IMR-90 (cell line): ENCODE measurements around the gene MROH2B. TPM values are rescaled to one million over a fixed set of nuclear protein-coding genes. Genes with fewer than 3 reads are reported as not detected.

Experiments
- ATAC-seq: fragments of 200-7000 bp; cut with Tn5 transposase; 2 replicates; pipeline ENCODE4 v1.9.1; 2020; ENCODE audit warnings: low read depth, mild to moderate bottlenecking, moderate library complexity
- BruUV-seq: library from RNA; stranded (reverse); fragments of 400-500 nt; replicated peaks from 2 replicates; lab custom pipeline; 2021; lab: Mats Ljungman, UMichigan
- CTCF ChIA-PET: fragments of 300-600 bp; formaldehyde crosslinking; extraction: SDS; loops from one replicate; lab custom pipeline; 2021; ENCODE audit warnings: antibody characterized with exemption; lab: Yijun Ruan, JAX
- POLR2A ChIA-PET: fragments of 300-600 bp; sonication (Branson Sonifier 250); formaldehyde crosslinking; loops from one replicate; lab custom pipeline; 2022; ENCODE audit warnings: antibody characterized with exemption; ENCODE audit not compliant: unreplicated experiment; lab: Charles Lee
- DNase-seq: peaks from one replicate; pipeline ENCODE4 v3.0.0; 2013
- H2AFZ ChIP-seq: replicated peaks from 2 replicates; pipeline ENCODE3; 2013; ENCODE audit warnings: low read length, mild to moderate bottlenecking; ENCODE audit not compliant: poor library complexity
- H2AK5ac ChIP-seq: 2 replicates; pipeline ENCODE4 v1.6.1; 2013; ENCODE audit warnings: low read depth, low read length, inconsistent platforms
- H2AK9ac ChIP-seq: replicated peaks from 2 replicates; pipeline ENCODE3; 2013; ENCODE audit warnings: mild to moderate bottlenecking, low read depth, low read length, moderate library complexity; ENCODE audit not compliant: poor library complexity
- H2BK120ac ChIP-seq: 2 replicates; pipeline ENCODE4 v1.6.1; 2013; ENCODE audit warnings: low read depth, low read length, inconsistent platforms
- H2BK15ac ChIP-seq: 3 replicates; pipeline ENCODE4 v1.6.1; 2013; ENCODE audit warnings: low read depth, low read length, inconsistent platforms
- H2BK20ac ChIP-seq: 2 replicates; pipeline ENCODE4 v1.6.1; 2013; ENCODE audit warnings: low read depth, mild to moderate bottlenecking, inconsistent platforms, low read length, moderate library complexity
- H2BK5ac ChIP-seq: 2 replicates; pipeline ENCODE4 v1.6.1; 2013; ENCODE audit warnings: mild to moderate bottlenecking, low read depth, low read length, inconsistent platforms; ENCODE audit not compliant: poor library complexity, severe bottlenecking
- H3K14ac ChIP-seq: replicated peaks from 2 replicates; pipeline ENCODE4 v1.6.1; 2013; ENCODE audit warnings: low read depth, low read length, inconsistent platforms
- H3K18ac ChIP-seq: 2 replicates; pipeline ENCODE4 v1.6.1; 2013; ENCODE audit warnings: low read depth, low read length, control low read depth
- H3K23ac ChIP-seq: 2 replicates; pipeline ENCODE4 v1.6.1; 2013; ENCODE audit warnings: low read depth, low read length, inconsistent platforms
- H3K27ac ChIP-seq: 2 replicates; pipeline ENCODE4 v1.5.1; 2013; ENCODE audit warnings: mild to moderate bottlenecking, control low read depth, low read length; ENCODE audit not compliant: insufficient read depth
- H3K27me3 ChIP-seq: 2 replicates; pipeline ENCODE4 v1.6.1; 2013; ENCODE audit warnings: low read length; ENCODE audit not compliant: control insufficient read depth, insufficient read depth
- H3K36me3 ChIP-seq: 2 replicates; pipeline ENCODE4 v1.6.1; 2013; ENCODE audit warnings: low read length, mixed read lengths; ENCODE audit not compliant: control insufficient read depth, insufficient read depth
- H3K4ac ChIP-seq: 2 replicates; pipeline ENCODE4 v1.6.1; 2013; ENCODE audit warnings: low read depth, low read length, inconsistent platforms
- H3K4me1 ChIP-seq: 2 replicates; pipeline ENCODE4 v1.6.1; 2013; ENCODE audit warnings: low read length, mixed read lengths; ENCODE audit not compliant: control insufficient read depth, insufficient read depth
- H3K4me2 ChIP-seq: 2 replicates; pipeline ENCODE4 v1.6.1; 2013; ENCODE audit warnings: low read depth, mild to moderate bottlenecking, control low read depth, low read length, moderate library complexity
- H3K4me3 ChIP-seq: 2 replicates; pipeline ENCODE4 v1.5.1; 2013; ENCODE audit warnings: low read depth, mild to moderate bottlenecking, control low read depth, low read length, moderate library complexity; ENCODE audit not compliant: insufficient read depth
- H3K56ac ChIP-seq: 2 replicates; pipeline ENCODE4 v1.6.1; 2013; ENCODE audit warnings: low read length, inconsistent platforms; ENCODE audit not compliant: insufficient read depth; ENCODE audit errors: extremely low read depth
- H3K79me1 ChIP-seq, 2 experiments: 2 replicates each; pipeline ENCODE4 v1.6.1; 2013; ENCODE audit warnings: low read length in 2 of 2, inconsistent platforms in 1 of 2, low read depth in 1 of 2
- H3K9ac ChIP-seq: 2 replicates; pipeline ENCODE4 v1.6.1; 2013; ENCODE audit warnings: low read depth, low read length, control low read depth
- H3K9me1 ChIP-seq: 2 replicates; pipeline ENCODE4 v1.6.1; 2013; ENCODE audit warnings: low read length, inconsistent platforms; ENCODE audit not compliant: insufficient read depth
- H3K9me3 ChIP-seq: 2 replicates; pipeline ENCODE4 v1.6.1; 2013; ENCODE audit warnings: low read length; ENCODE audit not compliant: control insufficient read depth, insufficient read depth
- H4K20me1 ChIP-seq: 2 replicates; pipeline ENCODE4 v1.6.1; 2013; ENCODE audit warnings: low read length, inconsistent platforms; ENCODE audit not compliant: insufficient read depth
- H4K5ac ChIP-seq: 2 replicates; pipeline ENCODE4 v1.6.1; 2013; ENCODE audit warnings: mild to moderate bottlenecking, low read depth, low read length, control low read depth
- H4K8ac ChIP-seq, 2 experiments: 2 replicates each; pipeline ENCODE4 v1.6.1; 2013; ENCODE audit warnings: low read depth in 2 of 2, low read length in 2 of 2, control low read depth in 1 of 2, inconsistent platforms in 1 of 2
- H4K91ac ChIP-seq: 2 replicates; pipeline ENCODE4 v1.6.1; 2013; ENCODE audit warnings: low read depth, low read length, inconsistent platforms; ENCODE audit not compliant: insufficient read depth
- BHLHE40 ChIP-seq: fragments of 150-350 bp; IDR thresholded peaks from 2 replicates; pipeline ENCODE4 v1.6.1; 2016; ENCODE audit warnings: mild to moderate bottlenecking, low read depth, low read length
- FOS ChIP-seq: fragments of 150-350 bp; IDR thresholded peaks from 2 replicates; pipeline ENCODE4 v1.6.1; 2016; ENCODE audit warnings: low read depth, low read length
- MAFK ChIP-seq: IDR thresholded peaks from 2 replicates; pipeline ENCODE4 v1.6.1; 2012; ENCODE audit warnings: low read depth, low read length, improper control_type of control experiment
- MAZ ChIP-seq: IDR thresholded peaks from 2 replicates; pipeline ENCODE4 v1.6.1; 2012; ENCODE audit warnings: low read depth, mild to moderate bottlenecking, low read length, improper control_type of control experiment, moderate library complexity, borderline replicate concordance
- MXI1 ChIP-seq: IDR thresholded peaks from 2 replicates; pipeline ENCODE4 v1.6.1; 2012; ENCODE audit warnings: low read depth, mild to moderate bottlenecking, low read length, moderate library complexity, borderline replicate concordance
- NFE2L2 ChIP-seq: fragments of 150-350 bp; IDR thresholded peaks from 2 replicates; pipeline ENCODE4 v1.6.1; 2016; ENCODE audit warnings: low read depth, mild to moderate bottlenecking, low read length
- POLR2A ChIP-seq: IDR thresholded peaks from 2 replicates; pipeline ENCODE4 v1.6.1; 2012; ENCODE audit warnings: mild to moderate bottlenecking, low read depth, low read length
- RAD21 ChIP-seq: IDR thresholded peaks from 2 replicates; pipeline ENCODE4 v1.6.1; 2012; ENCODE audit warnings: low read length, improper control_type of control experiment
- RFX5 ChIP-seq: IDR thresholded peaks from 2 replicates; pipeline ENCODE4 v1.8.0; 2012; ENCODE audit warnings: low read depth, mild to moderate bottlenecking, low read length, moderate library complexity
- SMC3 ChIP-seq: fragments of 150-350 bp; IDR thresholded peaks from 2 replicates; pipeline ENCODE4 v1.6.1; 2016; ENCODE audit warnings: low read depth, mild to moderate bottlenecking, antibody characterized with exemption, low read length, moderate library complexity
- WGBS, 2 experiments: methylation state at CpG; one replicate each; pipeline versions ENCODE4 v1.1.5 to v1.1.7; 2013; ENCODE audit warnings: missing lambda C conversion rate in 2 of 2; ENCODE audit not compliant: insufficient read length in 1 of 2; ENCODE audit errors: extremely low coverage in 2 of 2; 5-methylcytosine and 5-hydroxymethylcytosine counted together
- dilution Hi-C: fragments of 300-500 bp; cut with HindIII; formaldehyde crosslinking; loops from one replicate; pipeline ENCODE4 v1.14.3; 2018; ENCODE audit warnings: low sequenced_read_pairs; ENCODE audit not compliant: unreplicated experiment
- in situ Hi-C: fragments of 300-500 bp; cut with MboI; formaldehyde crosslinking; loops from 3 replicates; pipeline ENCODE4 v1.14.3; 2019; ENCODE audit warnings: low sequenced_read_pairs, inconsistent platforms, mixed read lengths
- intact Hi-C: fragments of 100-400 bp; cut with micrococcal nuclease; formaldehyde crosslinking; loops from 2 replicates; pipeline ENCODE4 v1.10.0; 2022
- polyA plus RNA-seq, 3 experiments: library from polyadenylated mRNA; depleted of rRNA; stranded (reverse); fragments of >200 nt; gene quantifications; 2 replicates each; pipeline ENCODE4 v1.2.3, GENCODE V29; 2012; ENCODE audit warnings: low replicate concordance in 1 of 3
- total RNA-seq: library from RNA; depleted of rRNA; stranded (reverse); fragments of >200 nt; gene quantifications from 2 replicates; pipeline ENCODE4 v1.2.3, GENCODE V29; 2012
- TF ChIP-seq, protein P1 (sequence below): conservative IDR thresholded peaks from 2 replicates; pipeline ENCODE4 v1.5.1; 2012; ENCODE audit warnings: mild to moderate bottlenecking, low read depth, low read length, improper control_type of control experiment
- TF ChIP-seq, protein P2 (sequence below): fragments of 150-350 bp; IDR thresholded peaks from 2 replicates; pipeline ENCODE4 v1.6.1; 2016; ENCODE audit warnings: low read depth, mild to moderate bottlenecking, low read length, moderate library complexity, borderline replicate concordance

MROH2B gene
- total and polyA plus RNA-seq, 2 of the 4 experiments (the other 2 are of a cell fraction): not detected

DNA sequence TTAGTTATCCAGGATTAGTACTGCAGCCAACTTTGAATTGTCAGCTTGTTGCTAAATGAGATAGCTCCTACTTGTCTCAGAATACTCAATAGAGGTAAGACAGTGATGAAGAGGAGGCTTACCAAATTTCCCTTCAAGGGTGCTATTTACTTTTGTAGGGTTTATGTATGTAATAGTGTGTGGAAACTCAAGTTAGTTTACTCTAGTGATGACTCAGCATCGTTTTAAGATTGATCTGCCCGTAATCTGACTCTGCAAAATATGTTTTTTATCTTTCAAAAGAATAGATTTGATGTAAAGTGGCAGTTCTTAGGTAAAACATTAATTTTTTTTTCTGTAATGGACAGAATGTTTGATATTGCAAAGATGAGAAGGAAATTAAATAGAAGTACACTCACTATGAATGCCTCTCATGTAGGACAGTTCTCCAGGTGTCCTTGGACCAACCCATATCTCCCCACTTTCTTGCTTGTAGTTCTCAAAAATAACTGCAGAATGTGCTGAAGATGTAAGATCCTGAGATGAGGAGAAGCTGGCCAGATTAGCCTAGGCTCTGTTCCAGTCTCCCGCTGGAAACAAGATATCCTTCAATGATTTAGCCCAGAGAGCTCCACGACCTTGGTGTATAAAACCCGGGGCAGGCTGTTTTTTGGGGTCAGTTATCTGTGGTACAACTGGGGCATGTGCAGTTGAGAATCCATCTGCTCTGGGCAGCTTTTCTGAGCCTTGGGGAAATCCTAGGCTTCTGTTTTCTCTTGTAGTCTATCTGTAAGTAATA lies 24.4 kb upstream of the MROH2B start:
- Histone ChIP-seq H3K23ac (no peak overlapping the region), H3K4ac (no peak overlapping the region), H4K8ac (peak overlapping the region in 1 of 2 experiments; percentile 61; a peak in 1 of 4 replicates), H3K27me3 (no peaks in the 10 kb centered on the region), H4K91ac (no peak overlapping the region), H2AK5ac (no peak overlapping the region), H3K9me3 (no peaks in the 10 kb centered on the region), H3K4me2 (no peak overlapping the region), H4K20me1 (no peaks in the 10 kb centered on the region), H3K14ac (no peak overlapping the region), H3K36me3 (no peaks in the 10 kb centered on the region), H3K27ac (no peak overlapping the region), H3K79me1 (no peaks in the 10 kb centered on the region), H3K4me1 (peaks cover 3% of the 10 kb centered on the region), H4K5ac (no peak overlapping the region), H2BK5ac (no peak overlapping the region), H2AK9ac (no peak overlapping the region), H3K9ac (no peak overlapping the region), H2BK120ac (no peak overlapping the region), H3K56ac (no peak overlapping the region), H3K18ac (peak overlapping the region; percentile 33; the same call in 1 of the 2 replicates), H3K4me3 (no peak overlapping the region), H3K9me1 (peaks cover 3% of the 10 kb centered on the region; the same call in 1 of the 2 replicates), H2BK20ac (no peak overlapping the region), H2AFZ (no peak overlapping the region), H2BK15ac (no peak overlapping the region)
- 100% methylated on average over 2 of the region's 5 CpGs; no CpG with 5 or more reads in 1 of the 2 experiments for WGBS, 2 experiments
- DNase-seq (no peak), ATAC-seq (no peak)
- POLR2A ChIA-PET: no interaction called here
- in situ Hi-C loops (no loop called here), intact Hi-C loops (no loop called here), dilution Hi-C loops (no loop called here)
- TF ChIP-seq RAD21 (no peak), MAFK (peak; percentile 81), FOS (peak; percentile 35; the same call in 1 of the 2 replicates), BHLHE40 (no peak), NFE2L2 (peak; percentile 36; the same call in 1 of the 2 replicates), POLR2A (no peak), SMC3 (no peak), RFX5 (no peak), MXI1 (no peak), MAZ (no peak)
- TF ChIP-seq, protein P1, sequence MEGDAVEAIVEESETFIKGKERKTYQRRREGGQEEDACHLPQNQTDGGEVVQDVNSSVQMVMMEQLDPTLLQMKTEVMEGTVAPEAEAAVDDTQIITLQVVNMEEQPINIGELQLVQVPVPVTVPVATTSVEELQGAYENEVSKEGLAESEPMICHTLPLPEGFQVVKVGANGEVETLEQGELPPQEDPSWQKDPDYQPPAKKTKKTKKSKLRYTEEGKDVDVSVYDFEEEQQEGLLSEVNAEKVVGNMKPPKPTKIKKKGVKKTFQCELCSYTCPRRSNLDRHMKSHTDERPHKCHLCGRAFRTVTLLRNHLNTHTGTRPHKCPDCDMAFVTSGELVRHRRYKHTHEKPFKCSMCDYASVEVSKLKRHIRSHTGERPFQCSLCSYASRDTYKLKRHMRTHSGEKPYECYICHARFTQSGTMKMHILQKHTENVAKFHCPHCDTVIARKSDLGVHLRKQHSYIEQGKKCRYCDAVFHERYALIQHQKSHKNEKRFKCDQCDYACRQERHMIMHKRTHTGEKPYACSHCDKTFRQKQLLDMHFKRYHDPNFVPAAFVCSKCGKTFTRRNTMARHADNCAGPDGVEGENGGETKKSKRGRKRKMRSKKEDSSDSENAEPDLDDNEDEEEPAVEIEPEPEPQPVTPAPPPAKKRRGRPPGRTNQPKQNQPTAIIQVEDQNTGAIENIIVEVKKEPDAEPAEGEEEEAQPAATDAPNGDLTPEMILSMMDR: no peak
- TF ChIP-seq, protein P2, sequence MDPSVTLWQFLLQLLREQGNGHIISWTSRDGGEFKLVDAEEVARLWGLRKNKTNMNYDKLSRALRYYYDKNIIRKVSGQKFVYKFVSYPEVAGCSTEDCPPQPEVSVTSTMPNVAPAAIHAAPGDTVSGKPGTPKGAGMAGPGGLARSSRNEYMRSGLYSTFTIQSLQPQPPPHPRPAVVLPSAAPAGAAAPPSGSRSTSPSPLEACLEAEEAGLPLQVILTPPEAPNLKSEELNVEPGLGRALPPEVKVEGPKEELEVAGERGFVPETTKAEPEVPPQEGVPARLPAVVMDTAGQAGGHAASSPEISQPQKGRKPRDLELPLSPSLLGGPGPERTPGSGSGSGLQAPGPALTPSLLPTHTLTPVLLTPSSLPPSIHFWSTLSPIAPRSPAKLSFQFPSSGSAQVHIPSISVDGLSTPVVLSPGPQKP: no peak
- no TSS peak for BruUV-seq
- CTCF ChIA-PET: interaction anchor here (0.6 kb wide), 1 partner anchor 16 kb away, joined by 3 read pairs; no protein-coding TSS in a partner anchor
